ENCODE measurements around the gene TSPY9.
"Not testable (repeated sequence)": the region's sequence is repeated elsewhere in the genome, so short reads cannot be mapped to it uniquely, and the experiment has no call there.

The TSPY9 gene

GRCh38 chrY:9486967-9487366 is at the start of gene TSPY9:
Gene TSPY9 (plus strand): TSS chrY:9487267. CDS start chrY:9487313, 46 bp downstream.
- not testable (repeated sequence) for DNase-seq (ENCODE audit: low read depth, low spot score)

- not testable (repeated sequence) for DNase-seq (ENCODE audit: low read depth, low spot score)
These were observed 20.4 kb upstream of the TSPY9 start, which contains the start of gene TSPY1 for GRCh38 chrY:9466655-9467054. Gene TSPY1 (plus strand): TSS chrY:9466955. CDS start chrY:9467001, 46 bp downstream.

GRCh38 chrY:9504396-9504795 is 17.3 kb downstream of the TSPY9 start:
- not testable (repeated sequence) for DNase-seq (ENCODE audit: low read depth, low spot score)

- not testable (repeated sequence) for DNase-seq (ENCODE audit: low read depth, low spot score)
These were observed 29.2 kb downstream of the TSPY9 start for GRCh38 chrY:9516287-9516686.

GRCh38 chrY:9527580-9527979 is 40.5 kb downstream of the TSPY9 start, which contains the start of gene TSPY10:
Gene TSPY10 (plus strand): TSS chrY:9527880. CDS start chrY:9527926, 46 bp downstream.
- DNase-seq (ENCODE audit: low read depth, low spot score), result not testable (repeated sequence)

Measured in activated CD4-positive, CD25-positive, alpha-beta regulatory T cell treated with anti-CD3 and anti-CD28 coated beads, Interleukin-2, amount 50 U/mL, for 16 hours (primary cell).